NCI-H774 (cell line): ENCODE data around the gene KRTAP5-9.
"Not testable (repeated sequence)": the region's sequence is repeated elsewhere in the genome, so short reads cannot be mapped to it uniquely, and the experiment has no call there.

ENCODE experiments used
- DNase-seq: peaks from one replicate; lab custom pipeline; 2025; lab: John Stamatoyannopoulos, UW

KRTAP5-9 gene

GRCh38 chr11:71562120-71562519, 13.9 kb downstream of the KRTAP5-9 start:
- DNase-seq: no peak

GRCh38 chr11:71563406-71563805, 15.2 kb downstream of the KRTAP5-9 start:
- no peak for DNase-seq

- no peak for DNase-seq
These were observed 16.2 kb downstream of the KRTAP5-9 start for GRCh38 chr11:71564430-71564829.

GRCh38 chr11:71565263-71565662, 17.0 kb downstream of the KRTAP5-9 start, which contains the start of gene KRTAP5-10:
KRTAP5-10 (plus strand) TSS chr11:71565563; CDS start chr11:71565588, 25 bp downstream.
- no peak for DNase-seq

- no peak for DNase-seq
These were observed 17.9 kb downstream of the KRTAP5-9 start for GRCh38 chr11:71566081-71566620.

- DNase-seq: not testable (repeated sequence)
These were observed 18.7 kb downstream of the KRTAP5-9 start for GRCh38 chr11:71566626-71567599.

- DNase-seq: not testable (repeated sequence)
These were observed 19.4 kb downstream of the KRTAP5-9 start for GRCh38 chr11:71567633-71568032.

- DNase-seq: no peak
These were observed 20.6 kb downstream of the KRTAP5-9 start for GRCh38 chr11:71568704-71569349.

GRCh38 chr11:71571101-71571850, 23.1 kb downstream of the KRTAP5-9 start:
- DNase-seq: not testable (repeated sequence)

GRCh38 chr11:71572811-71573210, 24.6 kb downstream of the KRTAP5-9 start:
- DNase-seq: no peak

- peak; percentile 75 for DNase-seq
These were observed 26.2 kb downstream of the KRTAP5-9 start for GRCh38 chr11:71574418-71574817.

GRCh38 chr11:71575723-71576424, 27.7 kb downstream of the KRTAP5-9 start:
- DNase-seq: no peak

GRCh38 chr11:71576688-71577465, 28.7 kb downstream of the KRTAP5-9 start:
- DNase-seq: not testable (repeated sequence)

GRCh38 chr11:71577469-71578004, 29.3 kb downstream of the KRTAP5-9 start:
- DNase-seq: no peak

GRCh38 chr11:71579513-71579912, 31.3 kb downstream of the KRTAP5-9 start:
- DNase-seq: not testable (repeated sequence)

GRCh38 chr11:71580057-71581003, 32.1 kb downstream of the KRTAP5-9 start:
- peak; percentile 74 for DNase-seq

- no peak for DNase-seq
These were observed 33.6 kb downstream of the KRTAP5-9 start for GRCh38 chr11:71581826-71582225.

- DNase-seq: no peak
These were observed 34.2 kb downstream of the KRTAP5-9 start, which contains the start of gene KRTAP5-11 for GRCh38 chr11:71582309-71582895. KRTAP5-11 (minus strand) TSS chr11:71582875; CDS start chr11:71582837, 38 bp downstream.
